Memory B cell (primary cell): Measurements from ENCODE around the gene CRELD2.

Experiments
- ATAC-seq: fragments of 150-1000 bp; cut with Tn5 transposase; 2 replicates; pipeline ENCODE4 v1.10.0; 2021; ENCODE audit warnings: low read depth, mild to moderate bottlenecking, moderate library complexity
- DNase-seq, 2 donors: peaks; one replicate each; pipeline ENCODE4 v3.0.0; 2022; ENCODE audit warnings: low spot score in 2 of 2
- H3K27ac Mint-ChIP-seq: one replicate; pipeline ENCODE4 v1.8.0; 2022; ENCODE audit warnings: mild to moderate bottlenecking, moderate library complexity, mixed read lengths
- H3K27me3 Mint-ChIP-seq: one replicate; pipeline ENCODE4 v1.8.0; 2022; ENCODE audit warnings: mixed read lengths
- H3K36me3 Mint-ChIP-seq: one replicate; pipeline ENCODE4 v1.8.0; 2022; ENCODE audit warnings: mild to moderate bottlenecking, mixed read lengths
- H3K4me1 Mint-ChIP-seq: one replicate; pipeline ENCODE4 v1.8.0; 2022; ENCODE audit warnings: mixed read lengths
- H3K4me3 Mint-ChIP-seq: one replicate; pipeline ENCODE4 v1.8.0; 2022; ENCODE audit warnings: mild to moderate bottlenecking, moderate library complexity, mixed read lengths
- H3K9me3 Mint-ChIP-seq: one replicate; pipeline ENCODE4 v1.8.0; 2022; ENCODE audit warnings: mixed read lengths

CRELD2 gene

DNA sequence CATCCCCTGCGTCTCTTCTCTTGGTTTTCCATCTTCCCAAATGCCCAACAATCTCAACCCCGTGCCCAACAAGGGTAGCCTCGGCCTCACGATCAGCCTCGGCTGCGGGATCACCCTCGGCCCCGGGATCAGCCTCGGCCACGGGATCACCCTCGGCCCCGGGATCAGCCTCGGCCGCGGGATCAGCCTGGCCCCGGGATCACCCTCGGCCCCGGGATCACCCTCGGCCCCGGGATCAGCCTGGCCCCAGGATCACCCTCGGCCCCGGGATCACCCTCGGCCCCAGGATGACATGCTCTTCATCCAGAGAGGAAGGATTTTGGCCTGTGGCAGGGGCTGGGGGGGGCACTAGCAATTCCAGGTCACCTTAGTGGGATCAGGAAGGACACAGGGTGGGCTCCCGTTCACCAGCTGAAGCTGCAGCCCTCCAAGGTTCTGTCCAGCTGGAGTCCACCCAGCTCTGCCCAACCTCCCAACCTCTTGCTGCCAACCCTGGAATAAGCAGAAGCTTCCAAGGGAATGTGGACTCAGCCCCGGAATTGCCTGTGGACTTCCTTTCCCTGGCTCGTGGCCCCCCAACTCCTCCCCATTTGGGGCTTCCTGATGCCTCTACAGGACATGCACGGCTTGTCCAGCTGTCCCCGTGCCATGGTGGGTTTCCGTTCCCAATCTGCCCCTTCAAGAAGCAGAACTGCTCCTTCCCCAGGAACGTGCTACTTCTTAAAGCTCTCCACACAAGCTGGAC is 6.4 kb upstream of the CRELD2 start:
- H3K4me3 Mint-ChIP-seq, result no peak overlapping the region
- no peaks in the 10 kb centered on the region for H3K27me3 Mint-ChIP-seq
- H3K4me1 Mint-ChIP-seq, result peaks cover 3% of the 10 kb centered on the region
- H3K27ac Mint-ChIP-seq, result no peak overlapping the region
- DNase-seq, result no peak
- ATAC-seq, result no peak
- no peaks in the 10 kb centered on the region for H3K9me3 Mint-ChIP-seq
- H3K36me3 Mint-ChIP-seq, result peaks cover 7% of the 10 kb centered on the region

DNA sequence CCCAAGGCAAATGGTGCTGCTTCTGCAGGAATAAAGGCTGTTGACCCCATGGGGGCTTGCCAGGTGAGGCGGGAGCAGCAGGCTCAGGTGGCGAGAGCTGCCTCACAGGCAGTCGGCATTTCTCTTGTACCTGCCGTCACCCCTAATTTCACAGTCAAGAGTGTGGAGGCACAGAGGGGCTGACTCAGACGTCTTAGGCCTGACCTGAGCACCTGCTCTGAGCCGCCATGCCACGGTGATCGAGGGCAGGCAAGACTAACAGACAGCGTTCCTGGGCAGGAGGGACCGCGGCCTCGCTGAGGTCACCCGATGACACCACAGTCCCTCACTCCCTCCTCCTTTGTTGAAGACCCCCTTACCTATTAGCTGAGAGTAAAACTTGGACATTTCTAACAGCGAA is 5.4 kb upstream of the CRELD2 start:
- Mint-ChIP-seq H3K27ac (no peak overlapping the region), H3K4me3 (no peak overlapping the region), H3K9me3 (no peaks in the 10 kb centered on the region), H3K4me1 (no peaks in the 10 kb centered on the region), H3K27me3 (no peaks in the 10 kb centered on the region), H3K36me3 (no peaks in the 10 kb centered on the region)
- DNase-seq (no peak), ATAC-seq (no peak)

DNA sequence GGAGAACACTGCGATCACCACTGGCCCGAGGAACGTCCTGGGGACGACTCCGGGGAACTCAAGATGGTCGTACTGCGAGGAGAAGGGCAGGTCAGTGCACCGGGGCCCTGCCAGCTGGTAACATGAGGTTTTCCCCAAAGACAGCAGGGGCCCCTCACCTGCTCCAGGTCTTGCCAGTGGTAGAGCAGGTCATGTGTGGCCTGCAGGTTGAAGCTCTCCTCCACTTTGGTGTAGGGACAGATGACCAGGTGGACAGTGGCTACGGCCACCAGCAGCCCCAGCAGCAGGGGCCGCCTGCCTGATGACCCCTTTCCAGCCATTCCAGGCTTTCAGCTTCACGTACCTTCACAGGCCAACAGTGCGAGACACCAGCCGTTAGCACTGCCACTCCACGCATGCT is 5.0 kb upstream of the CRELD2 start:
- Mint-ChIP-seq H3K36me3 (no peaks in the 10 kb centered on the region), H3K4me3 (no peak overlapping the region), H3K4me1 (no peaks in the 10 kb centered on the region), H3K27ac (no peak overlapping the region), H3K9me3 (no peaks in the 10 kb centered on the region), H3K27me3 (no peaks in the 10 kb centered on the region)
- ATAC-seq (no peak), DNase-seq (no peak)

DNA sequence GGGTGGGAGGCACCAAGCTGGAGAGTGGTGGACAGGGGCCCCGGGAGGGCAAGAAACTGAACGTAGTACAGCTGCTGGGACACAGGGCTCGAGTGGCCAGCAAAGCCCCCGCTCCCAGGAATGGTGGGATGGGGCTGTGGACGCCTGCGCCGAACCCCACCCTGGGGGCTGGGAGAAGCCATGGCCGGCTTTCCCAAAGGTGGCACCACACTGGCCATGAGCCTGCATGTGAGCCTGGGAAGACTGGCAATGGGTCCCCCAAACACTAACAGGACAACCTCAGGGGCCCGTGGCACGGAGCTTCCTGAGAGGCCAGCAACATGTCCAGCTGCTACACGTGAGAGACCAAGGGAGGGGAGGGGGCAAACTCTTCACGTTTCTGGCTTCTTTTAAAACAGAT is 4.2 kb upstream of the CRELD2 start:
- Mint-ChIP-seq H3K9me3 (no peaks in the 10 kb centered on the region), H3K27ac (no peak overlapping the region), H3K4me1 (no peaks in the 10 kb centered on the region), H3K27me3 (no peaks in the 10 kb centered on the region), H3K36me3 (no peaks in the 10 kb centered on the region), H3K4me3 (no peak overlapping the region)
- DNase-seq (no peak), ATAC-seq (no peak)

DNA sequence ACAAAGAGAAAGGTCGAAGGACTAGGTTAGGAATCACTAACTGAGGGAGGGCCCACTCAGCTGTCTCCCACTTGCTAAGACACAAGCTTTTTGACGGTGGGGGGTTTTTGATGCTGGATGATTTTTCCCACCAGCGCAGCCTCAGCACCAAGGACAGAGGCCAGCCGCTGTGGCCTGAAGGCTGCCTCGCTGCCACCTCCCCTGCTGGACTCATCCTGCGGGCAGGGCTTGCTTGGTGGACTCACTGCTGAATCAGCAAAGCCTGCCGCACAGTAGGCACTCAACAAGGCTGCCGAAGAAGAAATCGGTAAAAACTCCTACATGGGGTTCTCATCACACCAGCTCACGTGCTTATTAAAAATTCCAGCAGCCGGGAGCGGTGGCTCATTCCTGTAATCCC is 2.8 kb upstream of the CRELD2 start:
- no peaks in the 10 kb centered on the region for H3K9me3 Mint-ChIP-seq
- H3K4me3 Mint-ChIP-seq, result no peak overlapping the region
- no peaks in the 10 kb centered on the region for H3K36me3 Mint-ChIP-seq
- no peaks in the 10 kb centered on the region for H3K4me1 Mint-ChIP-seq
- ATAC-seq, result no peak
- H3K27ac Mint-ChIP-seq, result no peak overlapping the region
- no peak for DNase-seq
- H3K27me3 Mint-ChIP-seq, result no peaks in the 10 kb centered on the region

DNA sequence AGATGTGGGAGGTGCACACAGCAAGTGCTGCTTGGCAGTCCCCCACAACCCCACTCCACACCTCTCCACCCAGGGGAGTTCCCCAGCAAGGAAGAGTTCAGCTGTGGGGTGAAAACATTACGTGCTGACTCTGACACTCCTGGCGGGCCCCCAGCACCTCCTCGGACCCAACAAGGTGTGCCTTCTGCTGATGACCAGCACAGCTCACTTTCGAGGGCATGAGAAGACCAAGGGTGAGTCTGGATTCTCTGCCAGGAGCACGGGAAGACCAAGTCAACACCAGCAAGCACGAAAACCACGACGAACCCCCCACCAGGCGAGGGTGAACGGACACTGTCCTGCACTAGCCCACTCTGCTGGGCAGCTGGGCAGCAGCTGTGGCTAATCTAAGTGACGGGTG is 1.6 kb upstream of the CRELD2 start:
- Mint-ChIP-seq H3K4me3 (peak overlapping the region; percentile 83), H3K4me1 (no peaks in the 10 kb centered on the region), H3K36me3 (no peaks in the 10 kb centered on the region), H3K9me3 (no peaks in the 10 kb centered on the region), H3K27ac (no peak overlapping the region), H3K27me3 (no peaks in the 10 kb centered on the region)
- DNase-seq (no peak), ATAC-seq (no peak)

DNA sequence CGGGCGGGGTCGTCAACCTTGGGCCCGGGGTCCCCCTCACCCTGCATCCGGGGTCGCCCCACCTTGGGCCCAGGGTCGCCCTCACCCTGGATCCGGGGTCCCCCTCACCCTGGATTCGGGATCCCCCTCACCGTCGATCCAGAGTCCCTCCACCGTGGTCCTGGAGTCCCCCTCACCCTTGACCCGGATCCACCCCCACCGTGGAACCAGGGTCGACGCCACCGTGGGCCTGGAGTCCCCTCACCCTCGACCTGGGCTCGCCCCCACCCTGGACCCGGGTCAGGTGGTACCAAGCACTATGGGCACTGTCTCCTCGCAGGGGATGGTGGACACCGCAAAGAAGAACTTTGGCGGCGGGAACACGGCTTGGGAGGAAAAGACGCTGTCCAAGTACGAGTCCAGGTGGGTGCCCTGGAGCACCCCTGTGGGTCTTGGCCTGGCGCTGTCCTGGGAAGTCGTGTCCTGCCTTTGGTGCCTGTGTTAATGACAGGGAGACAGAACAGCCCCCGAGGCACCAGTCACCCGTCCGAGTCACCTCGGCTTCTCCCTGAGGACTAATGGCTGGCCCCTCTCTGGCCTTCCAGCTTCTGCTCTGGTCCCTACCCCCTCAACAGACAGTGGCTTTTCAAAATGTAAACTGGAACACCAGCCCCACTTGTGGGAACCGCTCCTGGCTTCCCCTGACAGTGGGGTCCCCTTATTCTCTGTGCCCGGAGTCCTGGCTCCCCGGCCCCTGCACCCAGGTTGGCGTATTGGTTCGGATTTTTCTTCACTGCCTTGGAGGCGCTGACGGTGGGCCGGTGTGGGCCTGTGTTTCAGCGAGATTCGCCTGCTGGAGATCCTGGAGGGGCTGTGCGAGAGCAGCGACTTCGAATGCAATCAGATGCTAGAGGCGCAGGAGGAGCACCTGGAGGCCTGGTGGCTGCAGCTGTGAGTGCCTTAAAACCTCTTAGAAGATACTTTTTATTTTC is 762 bp downstream of the CRELD2 start:
- DNase-seq (no peak), ATAC-seq (no peak)
- peak overlapping the region; percentile 69 for H3K4me3 Mint-ChIP-seq
- no peaks in the 10 kb centered on the region for H3K4me1 Mint-ChIP-seq
- peak overlapping the region; percentile 63 for H3K27ac Mint-ChIP-seq
- no peaks in the 10 kb centered on the region for H3K36me3 Mint-ChIP-seq
- no peaks in the 10 kb centered on the region for H3K27me3 Mint-ChIP-seq
- no peaks in the 10 kb centered on the region for H3K9me3 Mint-ChIP-seq

DNA sequence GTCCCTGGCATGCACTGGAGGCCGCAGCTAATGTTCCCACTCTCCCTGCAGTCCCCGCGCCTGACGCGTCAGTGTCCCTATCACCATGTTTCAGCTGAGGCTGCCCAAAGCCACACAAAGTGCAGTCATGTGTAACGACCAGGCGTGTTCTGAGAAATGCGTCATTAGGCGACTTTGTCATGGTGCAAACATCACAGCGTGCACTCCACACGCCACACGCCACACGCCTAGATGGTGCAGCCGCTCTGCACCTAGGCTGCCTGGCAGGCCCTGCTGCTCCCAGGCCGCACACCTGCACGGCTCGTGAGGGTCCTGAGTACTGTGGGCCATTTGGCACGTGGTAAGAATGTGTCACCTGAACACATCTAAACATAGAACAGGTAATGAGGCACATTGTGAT is 2.4 kb downstream of the CRELD2 start:
- no peaks in the 10 kb centered on the region for H3K27me3 Mint-ChIP-seq
- no peaks in the 10 kb centered on the region for H3K36me3 Mint-ChIP-seq
- peak overlapping the region; percentile 29 for H3K4me3 Mint-ChIP-seq
- ATAC-seq (no peak), DNase-seq (no peak)
- H3K27ac Mint-ChIP-seq, result no peak overlapping the region
- H3K4me1 Mint-ChIP-seq, result peaks cover 8% of the 10 kb centered on the region
- H3K9me3 Mint-ChIP-seq, result no peaks in the 10 kb centered on the region

DNA sequence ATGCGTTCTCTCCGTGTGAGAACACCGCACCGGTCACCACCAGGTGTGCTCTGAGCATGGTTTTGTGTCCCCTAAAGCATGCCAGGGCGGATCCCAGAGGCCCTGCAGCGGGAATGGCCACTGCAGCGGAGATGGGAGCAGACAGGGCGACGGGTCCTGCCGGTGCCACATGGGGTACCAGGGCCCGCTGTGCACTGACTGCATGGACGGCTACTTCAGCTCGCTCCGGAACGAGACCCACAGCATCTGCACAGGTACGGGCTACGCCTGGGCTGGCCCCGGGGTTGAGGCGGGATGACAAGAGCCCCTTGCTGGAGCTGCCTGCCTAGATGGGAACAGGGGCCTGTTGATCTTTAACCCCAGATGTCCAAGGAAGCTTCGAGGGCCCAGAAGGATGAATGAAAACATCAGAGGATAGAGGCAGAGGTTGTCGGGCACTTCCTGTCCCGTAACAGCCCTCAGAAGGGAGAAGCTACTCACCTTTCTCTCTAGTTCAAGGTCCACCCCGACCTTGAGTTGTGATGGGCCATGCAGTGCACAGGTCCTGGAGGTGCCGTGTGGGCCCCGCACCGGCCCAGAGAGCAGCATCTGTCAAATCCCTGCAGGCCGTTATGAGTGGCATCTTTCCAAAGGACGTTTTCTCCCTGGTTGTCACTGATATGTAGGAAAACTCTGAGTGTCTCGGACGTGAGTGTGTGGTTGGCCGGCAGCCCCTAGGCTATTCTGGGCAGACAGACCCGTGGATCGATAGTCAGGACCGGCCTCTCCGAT is 3.3 kb downstream of the CRELD2 start:
- DNase-seq, result no peak
- no peak overlapping the region for H3K27ac Mint-ChIP-seq
- H3K9me3 Mint-ChIP-seq, result no peaks in the 10 kb centered on the region
- H3K4me3 Mint-ChIP-seq, result no peak overlapping the region
- no peaks in the 10 kb centered on the region for H3K36me3 Mint-ChIP-seq
- H3K4me1 Mint-ChIP-seq, result peaks cover 12% of the 10 kb centered on the region
- no peak for ATAC-seq
- no peaks in the 10 kb centered on the region for H3K27me3 Mint-ChIP-seq

DNA sequence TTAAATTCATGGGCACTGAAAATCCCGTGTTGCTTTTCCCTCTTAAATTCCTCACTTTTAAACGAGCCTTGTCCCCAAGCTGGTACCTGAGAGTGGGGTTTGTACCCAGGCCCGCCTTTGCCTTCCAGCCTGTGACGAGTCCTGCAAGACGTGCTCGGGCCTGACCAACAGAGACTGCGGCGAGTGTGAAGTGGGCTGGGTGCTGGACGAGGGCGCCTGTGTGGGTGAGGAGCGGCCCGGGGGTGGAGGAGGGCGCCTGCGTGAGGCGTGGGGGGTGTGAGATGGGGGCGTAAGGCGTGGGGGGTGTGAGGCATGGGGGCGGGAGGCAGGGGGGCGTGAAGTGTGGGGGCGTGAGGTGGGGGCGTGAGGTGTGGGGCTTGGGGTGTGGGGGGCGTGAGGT is 4.0 kb downstream of the CRELD2 start:
- ATAC-seq (no peak), DNase-seq (no peak)
- Mint-ChIP-seq H3K9me3 (no peaks in the 10 kb centered on the region), H3K36me3 (no peaks in the 10 kb centered on the region), H3K4me3 (no peak overlapping the region), H3K4me1 (peaks cover 15% of the 10 kb centered on the region), H3K27ac (no peak overlapping the region), H3K27me3 (no peaks in the 10 kb centered on the region)

DNA sequence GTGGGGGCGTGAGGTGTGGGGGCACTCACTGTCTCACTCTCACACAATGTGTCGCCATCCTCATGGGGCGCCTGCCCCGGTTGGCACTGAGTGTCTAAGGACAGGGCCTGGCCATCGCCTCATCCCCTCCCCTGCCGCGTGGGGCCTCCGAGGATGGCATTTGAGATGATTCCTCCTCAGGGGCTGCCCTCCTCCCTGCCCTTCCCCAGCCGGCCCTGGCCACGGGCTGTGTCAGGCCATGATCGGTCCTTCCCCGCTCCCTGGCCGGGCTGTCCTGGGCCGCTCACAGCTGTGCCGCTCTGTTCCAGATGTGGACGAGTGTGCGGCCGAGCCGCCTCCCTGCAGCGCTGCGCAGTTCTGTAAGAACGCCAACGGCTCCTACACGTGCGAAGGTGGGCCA is 4.5 kb downstream of the CRELD2 start:
- Mint-ChIP-seq H3K36me3 (no peaks in the 10 kb centered on the region), H3K27ac (no peak overlapping the region), H3K4me1 (peaks cover 15% of the 10 kb centered on the region), H3K4me3 (no peak overlapping the region), H3K9me3 (no peaks in the 10 kb centered on the region), H3K27me3 (no peaks in the 10 kb centered on the region)
- ATAC-seq (no peak), DNase-seq (no peak)

DNA sequence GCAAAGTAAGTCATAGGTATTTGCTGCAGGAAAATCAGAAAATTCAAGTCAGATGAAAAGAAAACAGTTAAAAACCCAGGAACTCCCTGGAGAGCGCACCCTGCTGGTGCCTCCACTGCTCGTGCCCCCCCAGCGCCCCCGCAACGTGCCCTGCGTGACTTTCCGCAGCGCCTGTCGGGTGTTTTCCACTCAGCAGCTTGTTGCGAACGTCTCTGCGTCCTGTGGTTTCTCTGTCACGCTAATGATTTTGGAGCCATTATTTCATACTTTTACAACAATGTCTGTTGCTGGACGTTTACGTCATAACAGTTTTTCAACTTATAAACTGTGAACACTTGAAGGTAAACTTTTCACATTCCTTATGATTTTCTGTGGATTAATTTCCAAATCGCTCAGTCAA is 5.0 kb downstream of the CRELD2 start:
- no peaks in the 10 kb centered on the region for H3K27me3 Mint-ChIP-seq
- DNase-seq (peak in 1 of 2 donors; percentile 51), ATAC-seq (peak; percentile 21)
- H3K4me1 Mint-ChIP-seq, result peaks cover 15% of the 10 kb centered on the region
- H3K4me3 Mint-ChIP-seq, result no peak overlapping the region
- peak overlapping the region; percentile 58 for H3K27ac Mint-ChIP-seq
- H3K36me3 Mint-ChIP-seq, result no peaks in the 10 kb centered on the region
- no peaks in the 10 kb centered on the region for H3K9me3 Mint-ChIP-seq

DNA sequence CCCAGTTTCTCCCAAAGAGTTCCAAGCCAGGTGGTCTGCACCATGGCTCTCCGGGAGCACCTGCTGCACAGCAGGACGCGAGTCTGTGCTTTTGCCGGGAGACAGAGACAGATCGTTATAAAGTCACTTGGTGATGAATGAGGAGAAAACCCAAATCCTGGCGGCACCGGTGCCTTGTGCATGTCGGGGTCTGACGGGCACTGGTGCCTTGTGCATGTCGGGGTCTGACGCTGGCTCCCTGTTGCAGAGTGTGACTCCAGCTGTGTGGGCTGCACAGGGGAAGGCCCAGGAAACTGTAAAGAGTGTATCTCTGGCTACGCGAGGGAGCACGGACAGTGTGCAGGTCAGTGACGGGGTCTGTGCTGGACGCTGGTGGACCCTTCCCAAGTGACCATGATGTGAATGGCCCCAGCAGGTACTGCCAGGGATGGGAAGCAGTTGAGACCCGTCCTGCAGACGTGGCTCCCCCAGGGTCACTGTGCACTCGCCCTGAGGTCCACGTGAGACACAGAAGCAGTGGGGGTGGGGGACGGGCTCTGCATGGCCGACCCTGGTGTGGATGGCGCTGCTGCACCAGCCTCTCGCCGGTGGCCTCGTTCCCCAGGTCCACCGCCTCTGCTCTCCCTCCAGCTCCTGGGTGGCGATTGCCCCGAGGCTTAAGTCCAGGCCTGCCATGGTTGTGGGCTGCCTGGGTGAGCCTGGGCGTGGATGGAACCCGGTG is 5.8 kb downstream of the CRELD2 start:
- H3K27ac Mint-ChIP-seq, result peak overlapping the region; percentile 98

More for the DNA sequence above, 5.8 kb downstream of the CRELD2 start:
- ATAC-seq, result no peak
- H3K36me3 Mint-ChIP-seq, result no peaks in the 10 kb centered on the region
- H3K4me1 Mint-ChIP-seq, result peaks cover 15% of the 10 kb centered on the region
- no peaks in the 10 kb centered on the region for H3K9me3 Mint-ChIP-seq
- no peak for DNase-seq
- H3K4me3 Mint-ChIP-seq, result peak overlapping the region; percentile 85
- no peaks in the 10 kb centered on the region for H3K27me3 Mint-ChIP-seq
